ENCODE data around the gene CDCA3. TPM values are rescaled to one million over a fixed set of nuclear protein-coding genes. Genes with fewer than 3 reads are reported as not detected.

CDCA3 gene
- total and polyA plus RNA-seq, 2 donors (not counting 1 experiment from before 2014, with no cell fraction given): 9.1 to 9.4 TPM

DNA sequence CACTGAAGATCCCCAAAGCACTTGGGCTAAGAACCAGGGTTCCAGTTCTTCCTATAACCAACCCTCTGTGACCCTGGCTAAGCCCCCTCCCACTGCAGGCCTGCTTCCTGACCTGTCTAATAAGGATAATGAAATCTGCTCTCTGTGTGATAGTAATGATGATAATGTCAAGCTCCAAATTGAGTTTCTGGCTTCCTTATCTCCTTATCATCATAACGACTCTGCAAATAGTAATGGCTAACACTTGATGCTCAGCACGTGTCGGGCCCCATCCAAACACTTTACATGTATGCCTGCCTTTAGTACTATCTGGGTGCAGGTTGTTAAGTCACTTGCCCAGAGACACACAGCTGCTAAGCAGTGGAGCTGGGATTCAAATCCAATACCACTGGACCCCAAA lies 34.5 kb downstream of the CDCA3 start:
- H3K4me1 ChIP-seq (ENCODE audit: control insufficient read depth, extremely low read depth, insufficient read depth, low read length): peaks cover 5% of the 10 kb centered on the region
- no peak overlapping the region for H3K4me2 ChIP-seq (ENCODE audit: extremely low read depth, insufficient read depth, low read length)
- H3K9ac ChIP-seq (ENCODE audit: insufficient read depth, low read length): no peak overlapping the region
- no peak overlapping the region for H2AFZ ChIP-seq (ENCODE audit: low read length)
- H3K27ac ChIP-seq (ENCODE audit: insufficient read depth, low read length): no peak overlapping the region
- H3K4me3 ChIP-seq (replicated peaks in 1 of 4; ENCODE audit: control extremely low read depth in 1 of 4, insufficient read depth in 1 of 4, low read depth in 3 of 4, low read length in 4 of 4): no peak overlapping the region
- no peak for TF ChIP-seq EZH2 (IDR thresholded peaks at IDR 0.05; ENCODE audit: low read length, missing control alignments)
- no peak for TF ChIP-seq CTCF (conservative IDR thresholded peaks at IDR 0.05 in 1 of 2, IDR thresholded peaks at IDR 0.05 in 1 of 2; ENCODE audit: low read depth in 1 of 2, low read length in 2 of 2)
- no peaks in the 10 kb centered on the region for H4K20me1 ChIP-seq (ENCODE audit: control insufficient read depth, extremely low read depth, insufficient read depth, low read length)
- DNase-seq (ENCODE audit: low read depth in 2 of 2): no peak
- no peaks in the 10 kb centered on the region for H3K27me3 ChIP-seq (ENCODE audit: control insufficient read depth, insufficient read depth, low read length)
- no peaks in the 10 kb centered on the region for H3K79me2 ChIP-seq (ENCODE audit: control insufficient read depth, insufficient read depth, low read length)
- peaks cover 4% of the 10 kb centered on the region for H3K36me3 ChIP-seq (ENCODE audit: control insufficient read depth, insufficient read depth, low read length)
- no peaks in the 10 kb centered on the region for H3K9me3 ChIP-seq (ENCODE audit: control insufficient read depth, insufficient read depth, low read depth, low read length)

DNA sequence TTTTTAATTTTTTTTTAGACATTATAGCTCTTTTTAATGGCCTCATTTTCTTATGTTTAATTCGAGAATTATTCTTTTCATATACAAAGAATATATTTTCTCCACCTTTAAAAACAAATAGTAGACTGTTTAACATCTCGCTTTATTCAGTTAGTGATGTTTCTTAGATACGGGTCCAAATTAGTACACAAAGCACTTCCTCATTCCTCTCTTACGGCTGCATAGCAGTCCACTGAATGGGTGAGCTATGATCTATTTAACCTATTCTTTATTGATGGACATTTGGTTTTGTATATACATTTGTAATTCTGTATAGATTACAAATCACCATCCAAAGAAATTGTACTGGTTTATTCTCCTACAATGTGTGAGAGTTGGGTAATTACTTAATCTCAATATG lies 37.7 kb downstream of the CDCA3 start:
- Histone ChIP-seq H3K79me2 (ENCODE audit: control insufficient read depth, insufficient read depth, low read length) (no peaks in the 10 kb centered on the region), H3K36me3 (ENCODE audit: control insufficient read depth, insufficient read depth, low read length) (peaks cover 4% of the 10 kb centered on the region), H3K9me3 (ENCODE audit: control insufficient read depth, insufficient read depth, low read depth, low read length) (no peaks in the 10 kb centered on the region), H2AFZ (ENCODE audit: low read length) (no peak overlapping the region), H4K20me1 (ENCODE audit: control insufficient read depth, extremely low read depth, insufficient read depth, low read length) (no peaks in the 10 kb centered on the region), H3K4me2 (ENCODE audit: extremely low read depth, insufficient read depth, low read length) (no peak overlapping the region), H3K27ac (ENCODE audit: insufficient read depth, low read length) (no peak overlapping the region), H3K4me1 (ENCODE audit: control insufficient read depth, extremely low read depth, insufficient read depth, low read length) (no peaks in the 10 kb centered on the region), H3K4me3 (replicated peaks in 1 of 4; ENCODE audit: control extremely low read depth in 1 of 4, insufficient read depth in 1 of 4, low read depth in 3 of 4, low read length in 4 of 4) (no peak overlapping the region), H3K9ac (ENCODE audit: insufficient read depth, low read length) (no peak overlapping the region), H3K27me3 (ENCODE audit: control insufficient read depth, insufficient read depth, low read length) (no peaks in the 10 kb centered on the region)
- no peak for DNase-seq (ENCODE audit: low read depth in 2 of 2)
- TF ChIP-seq CTCF (conservative IDR thresholded peaks at IDR 0.05 in 1 of 2, IDR thresholded peaks at IDR 0.05 in 1 of 2; ENCODE audit: low read depth in 1 of 2, low read length in 2 of 2) (no peak), EZH2 (IDR thresholded peaks at IDR 0.05; ENCODE audit: low read length, missing control alignments) (no peak)

GRCh38 chr12:6810758-6811157 lies 40.3 kb downstream of the CDCA3 start:
- DNase-seq (ENCODE audit: low read depth in 2 of 2): no peak
- no peak overlapping the region for H3K27ac ChIP-seq (ENCODE audit: insufficient read depth, low read length)
- no peaks in the 10 kb centered on the region for H3K9me3 ChIP-seq (ENCODE audit: control insufficient read depth, insufficient read depth, low read depth, low read length)

More at GRCh38 chr12:6810758-6811157, 40.3 kb downstream of the CDCA3 start:
- Histone ChIP-seq H3K4me1 (ENCODE audit: control insufficient read depth, extremely low read depth, insufficient read depth, low read length) (no peaks in the 10 kb centered on the region), H3K79me2 (ENCODE audit: control insufficient read depth, insufficient read depth, low read length) (no peaks in the 10 kb centered on the region), H3K4me3 (replicated peaks in 1 of 4; ENCODE audit: control extremely low read depth in 1 of 4, insufficient read depth in 1 of 4, low read depth in 3 of 4, low read length in 4 of 4) (no peak overlapping the region), H3K9ac (ENCODE audit: insufficient read depth, low read length) (no peak overlapping the region), H3K36me3 (ENCODE audit: control insufficient read depth, insufficient read depth, low read length) (no peaks in the 10 kb centered on the region), H3K27me3 (ENCODE audit: control insufficient read depth, insufficient read depth, low read length) (no peaks in the 10 kb centered on the region), H3K4me2 (ENCODE audit: extremely low read depth, insufficient read depth, low read length) (no peak overlapping the region), H2AFZ (ENCODE audit: low read length) (no peak overlapping the region), H4K20me1 (ENCODE audit: control insufficient read depth, extremely low read depth, insufficient read depth, low read length) (no peaks in the 10 kb centered on the region)
- no peak for TF ChIP-seq EZH2 (IDR thresholded peaks at IDR 0.05; ENCODE audit: low read length, missing control alignments)
- no peak for TF ChIP-seq CTCF (conservative IDR thresholded peaks at IDR 0.05 in 1 of 2, IDR thresholded peaks at IDR 0.05 in 1 of 2; ENCODE audit: low read depth in 1 of 2, low read length in 2 of 2)
